NCI-H1105 treated with DMSO at 0.1 percent for 48 hours (cell line): ENCODE measurements around the gene TAGLN3.
A peak's percentile ranks its signal among the peaks of the same experiment; 100 is the strongest.
"Not testable (repeated sequence)": the region's sequence is repeated elsewhere in the genome, so short reads cannot be mapped to it uniquely, and the experiment has no call there.

Experiments
- DNase-seq: peaks from one replicate; lab custom pipeline; 2025; lab: John Stamatoyannopoulos, UW

The TAGLN3 gene

GRCh38 chr3:112010636-112011035, 11.9 kb downstream of the TAGLN3 start:
- DNase-seq: peak; percentile 51

GRCh38 chr3:112011376-112011940, 12.7 kb downstream of the TAGLN3 start:
- no peak for DNase-seq

DNA sequence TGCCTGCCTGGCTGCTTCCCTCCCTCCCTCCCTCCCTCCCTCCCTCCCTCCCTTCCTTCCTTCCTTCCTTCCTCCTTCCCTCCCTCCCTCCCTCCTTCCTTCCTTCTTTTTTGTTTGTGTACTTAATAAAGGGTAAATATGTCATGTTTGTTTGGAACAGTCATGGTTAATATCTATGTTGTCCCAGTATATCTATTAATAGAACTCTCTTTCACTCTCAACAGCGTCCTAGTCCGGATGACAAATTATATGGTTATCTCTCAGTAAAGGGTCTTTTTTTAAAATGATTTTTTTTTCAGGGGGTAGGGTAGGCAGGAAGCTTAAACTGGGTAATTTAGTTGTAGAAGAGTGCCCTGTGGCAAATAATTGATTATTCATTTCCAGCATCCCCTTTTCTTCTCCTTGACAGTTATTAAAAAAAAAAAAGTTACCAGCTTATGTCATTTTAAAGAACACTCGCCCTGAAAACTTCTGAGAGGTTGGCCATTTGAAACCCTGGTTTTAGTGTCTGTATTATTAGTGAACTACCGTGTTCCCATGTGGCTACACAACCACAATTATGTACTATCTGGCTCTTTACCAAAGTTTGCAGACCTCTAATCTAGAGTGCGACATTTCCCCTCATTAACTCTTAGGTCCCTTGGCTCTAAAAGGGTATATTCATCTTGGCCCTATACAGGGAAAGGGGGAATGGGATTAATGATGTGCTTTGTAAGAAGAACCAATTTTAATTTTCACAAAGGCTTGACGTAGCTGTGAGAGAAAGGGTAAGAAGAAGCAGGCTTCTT, 13.7 kb downstream of the TAGLN3 start:
- no peak for DNase-seq

GRCh38 chr3:112013058-112013783, 14.5 kb downstream of the TAGLN3 start:
- no peak for DNase-seq

GRCh38 chr3:112013784-112014143, 15.0 kb downstream of the TAGLN3 start:
- no peak for DNase-seq

- DNase-seq: no peak
These were observed 18.4 kb downstream of the TAGLN3 start for GRCh38 chr3:112017091-112017490.

DNA sequence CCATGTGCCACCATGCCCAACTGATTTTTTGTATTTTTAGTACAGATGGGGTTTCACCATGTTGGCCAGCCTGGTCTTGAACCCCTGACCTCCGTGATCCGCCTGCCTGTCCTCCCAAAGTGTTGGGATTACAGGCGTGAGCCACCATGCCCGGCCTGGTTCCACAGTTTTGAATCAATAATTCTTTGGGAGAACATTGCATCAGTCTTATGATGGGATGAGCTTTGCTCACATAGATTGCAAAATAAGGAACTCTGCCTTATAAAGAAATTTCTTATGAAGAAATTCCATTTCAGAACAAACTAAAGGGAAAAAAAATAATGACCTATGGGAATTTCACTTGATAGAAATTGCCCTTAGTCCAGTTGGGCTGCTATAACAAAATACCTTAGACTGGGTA, 20.0 kb downstream of the TAGLN3 start:
- no peak for DNase-seq

DNA sequence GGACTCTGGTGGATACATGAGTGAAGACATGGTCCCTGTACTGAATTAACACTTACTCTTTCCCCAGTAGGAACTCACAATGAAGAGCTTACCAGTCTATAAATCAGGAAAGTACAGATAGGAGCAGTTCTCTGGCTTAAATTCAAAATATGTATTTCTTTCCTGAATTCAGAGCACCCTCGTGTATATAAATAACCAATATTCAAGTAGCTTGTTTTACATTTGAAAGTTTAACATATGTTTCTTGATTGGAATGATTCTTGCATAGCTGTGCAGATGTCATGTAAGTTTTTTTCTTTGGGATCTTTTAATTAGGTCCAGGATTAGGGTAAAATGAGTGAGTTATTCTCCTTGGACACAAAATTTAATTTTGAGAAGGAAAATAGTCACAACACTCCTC, 21.0 kb downstream of the TAGLN3 start:
- DNase-seq: no peak

DNA sequence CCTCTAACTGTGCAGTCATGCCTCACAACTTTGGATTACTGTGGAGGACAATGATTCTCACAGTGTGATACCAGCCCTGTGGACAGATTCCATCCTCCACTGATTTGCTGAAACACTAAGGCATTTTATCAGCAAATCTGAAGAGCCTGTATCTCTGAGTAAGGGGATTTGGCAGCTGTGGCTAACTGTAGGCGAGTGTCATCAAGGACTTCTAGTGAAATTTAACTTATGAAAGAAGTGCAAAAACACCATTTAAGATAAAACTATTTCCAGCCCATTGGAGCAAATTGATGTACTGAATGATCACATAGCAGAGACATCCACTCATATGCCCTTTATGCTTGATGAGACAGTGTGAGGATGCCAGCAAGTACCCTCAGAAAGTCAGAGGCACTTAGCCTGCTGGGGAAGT, 22.0 kb downstream of the TAGLN3 start:
- no peak for DNase-seq

- DNase-seq: no peak
These were observed 28.4 kb downstream of the TAGLN3 start for GRCh38 chr3:112027142-112027541.

- no peak for DNase-seq
These were observed 29.1 kb downstream of the TAGLN3 start for GRCh38 chr3:112027826-112028225.

- DNase-seq: no peak
These were observed 32.2 kb downstream of the TAGLN3 start for GRCh38 chr3:112030901-112031300.

- DNase-seq: peak; percentile 59
These were observed 33.5 kb downstream of the TAGLN3 start for GRCh38 chr3:112032098-112032731.

- no peak for DNase-seq
These were observed 35.7 kb downstream of the TAGLN3 start, which contains the start of gene TMPRSS7 for GRCh38 chr3:112034436-112034835. Gene TMPRSS7, plus strand, starts transcription at chr3:112034736. Its CDS starts 110 bp downstream, at chr3:112034846.

GRCh38 chr3:112035241-112035640, 36.5 kb downstream of the TAGLN3 start:
- no peak for DNase-seq

- not testable (repeated sequence) for DNase-seq
These were observed 38.5 kb downstream of the TAGLN3 start for GRCh38 chr3:112037194-112037593.

GRCh38 chr3:112038863-112039262, 40.1 kb downstream of the TAGLN3 start:
- no peak for DNase-seq

GRCh38 chr3:112041321-112041720, 42.6 kb downstream of the TAGLN3 start:
- DNase-seq: no peak

- DNase-seq: peak; percentile 98
These were observed 44.1 kb downstream of the TAGLN3 start for GRCh38 chr3:112042842-112043280.

DNA sequence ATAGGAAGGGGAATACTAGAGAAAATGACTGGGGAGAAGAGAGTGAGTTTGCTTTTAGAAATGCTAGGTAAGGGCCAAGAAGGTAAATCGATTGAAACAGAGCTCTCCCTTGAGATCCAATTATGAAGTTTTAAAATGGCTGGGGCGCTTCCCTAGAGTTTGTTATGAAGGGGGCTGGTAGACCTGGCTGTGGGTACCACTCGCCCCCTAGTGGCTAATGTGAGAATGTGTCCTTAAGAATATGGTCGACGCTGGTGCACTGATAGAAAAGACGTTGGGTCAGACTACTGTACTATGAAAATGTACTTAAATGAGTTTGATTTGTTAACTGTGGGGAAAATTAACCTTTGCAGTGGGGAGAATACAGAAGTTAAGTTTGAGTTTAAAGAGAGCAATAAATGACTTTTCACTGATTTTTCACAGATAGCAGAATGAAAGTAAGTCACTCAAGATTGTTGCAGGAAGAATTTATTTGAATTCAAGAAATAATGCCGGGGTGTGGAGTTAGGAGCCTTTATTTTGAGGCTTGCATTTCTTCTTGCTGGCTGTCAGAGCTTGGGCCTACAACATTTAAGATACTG, 45.0 kb downstream of the TAGLN3 start:
- peak; percentile 93 for DNase-seq

GRCh38 chr3:112046599-112046998, 47.9 kb downstream of the TAGLN3 start:
- no peak for DNase-seq

DNA sequence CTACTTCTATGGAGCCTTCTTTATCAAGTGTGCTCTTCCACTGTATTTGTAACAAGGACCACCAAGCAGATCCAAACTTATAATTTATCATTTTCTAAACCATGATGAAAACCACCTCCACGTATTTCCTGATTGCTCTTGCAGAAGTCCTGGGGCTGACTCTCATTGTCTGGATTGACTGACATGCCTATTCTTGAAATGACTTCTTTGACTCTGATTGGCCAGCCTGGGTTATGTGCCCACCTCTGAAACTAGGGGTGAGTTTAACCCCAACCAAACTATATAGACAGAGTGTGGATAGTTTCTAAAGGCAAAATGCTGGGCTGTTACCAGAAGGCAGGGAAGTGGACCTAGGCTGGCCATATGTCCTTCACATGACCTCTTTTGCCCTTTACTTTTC, 48.5 kb downstream of the TAGLN3 start:
- no peak for DNase-seq
